Bronchial epithelial cell (primary cell): ENCODE measurements around the gene BRF1. TPM values are rescaled to one million over a fixed set of nuclear protein-coding genes. Genes with fewer than 3 reads are reported as not detected.
A peak's percentile ranks its signal among the peaks of the same experiment; 100 is the strongest.

Source experiments
- DNase-seq: peaks from one replicate; pipeline ENCODE4 v3.0.0-alpha.2; 2010; ENCODE audit warnings: low read depth
- FAIRE-seq: peaks from 2 replicates; lab custom pipeline; 2011; peaks lifted over from hg19 to GRCh38; lab: Jason Lieb, UNC
- H3K27me3 ChIP-seq: 2 replicates; pipeline ENCODE4 v1.5.1; 2011; ENCODE audit warnings: low read length; ENCODE audit not compliant: control insufficient read depth, insufficient read depth
- H3K36me3 ChIP-seq: 2 replicates; pipeline ENCODE4 v1.5.1; 2011; ENCODE audit warnings: low read length; ENCODE audit not compliant: control insufficient read depth, insufficient read depth
- H3K4me3 ChIP-seq: 2 replicates; pipeline ENCODE4 v1.5.1; 2011; ENCODE audit warnings: mild to moderate bottlenecking, low read depth, low read length, control low read depth
- CTCF ChIP-seq: IDR thresholded peaks from 2 replicates; pipeline ENCODE4 v1.5.1; 2011; ENCODE audit warnings: mild to moderate bottlenecking, moderate library complexity, low read length, control low read depth, inconsistent platforms; ENCODE audit not compliant: insufficient read depth, severe bottlenecking
- total RNA-seq: library from RNA; depleted of rRNA; stranded (reverse); fragments of >200 nt; gene quantifications from 2 replicates; pipeline ENCODE4 v1.2.1, GENCODE V29; 2014

BRF1 gene
- total RNA-seq, 1 donor from 2014 or later: 24.0 TPM

DNA sequence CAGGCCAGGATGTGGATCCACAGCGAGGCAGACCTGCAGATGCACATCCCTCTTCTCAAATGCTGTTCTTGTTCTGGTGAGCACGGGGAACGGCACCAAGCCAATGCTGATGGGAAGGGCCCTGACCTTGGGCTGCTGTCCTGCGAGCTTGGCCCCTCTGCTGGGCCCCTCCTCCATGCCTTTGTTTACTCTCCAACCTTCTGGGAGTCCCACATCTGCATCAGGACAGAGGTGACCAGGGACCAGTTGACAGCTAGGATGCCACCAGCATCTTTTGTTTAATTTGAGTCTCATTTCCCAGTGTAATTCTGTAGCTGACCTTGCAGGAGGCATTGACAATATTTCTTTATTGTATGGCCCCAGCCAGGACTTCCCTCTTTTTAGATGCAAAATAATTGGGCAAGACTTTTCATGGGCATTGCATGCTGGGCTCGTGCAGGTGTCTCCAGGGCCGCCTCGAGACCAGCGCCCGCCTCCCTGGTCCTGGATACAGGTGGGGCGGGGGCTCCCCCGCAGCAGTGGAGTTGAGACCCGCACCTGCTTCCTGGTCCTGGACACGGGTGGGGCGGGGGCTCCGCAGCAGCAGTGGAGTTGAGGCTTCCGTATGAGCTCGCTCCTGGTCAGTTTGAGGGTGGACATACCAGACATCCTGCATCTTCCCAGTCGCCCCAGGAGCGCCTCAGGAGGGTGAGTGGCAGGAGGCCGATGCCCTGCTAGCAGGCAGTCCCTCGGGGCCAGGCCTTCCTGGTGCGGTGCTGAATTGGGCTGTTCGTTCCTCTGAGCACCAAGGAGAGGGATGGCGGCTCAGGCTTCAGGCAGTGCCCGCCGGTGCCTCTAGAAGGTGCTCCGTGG is 25.1 kb upstream of the BRF1 start:
- no peak for TF ChIP-seq CTCF
- Histone ChIP-seq H3K36me3 (peaks cover 1% of the 10 kb centered on the region), H3K4me3 (no peak overlapping the region), H3K27me3 (no peaks in the 10 kb centered on the region)
- DNase-seq (no peak), FAIRE-seq (peak; percentile 73)

DNA sequence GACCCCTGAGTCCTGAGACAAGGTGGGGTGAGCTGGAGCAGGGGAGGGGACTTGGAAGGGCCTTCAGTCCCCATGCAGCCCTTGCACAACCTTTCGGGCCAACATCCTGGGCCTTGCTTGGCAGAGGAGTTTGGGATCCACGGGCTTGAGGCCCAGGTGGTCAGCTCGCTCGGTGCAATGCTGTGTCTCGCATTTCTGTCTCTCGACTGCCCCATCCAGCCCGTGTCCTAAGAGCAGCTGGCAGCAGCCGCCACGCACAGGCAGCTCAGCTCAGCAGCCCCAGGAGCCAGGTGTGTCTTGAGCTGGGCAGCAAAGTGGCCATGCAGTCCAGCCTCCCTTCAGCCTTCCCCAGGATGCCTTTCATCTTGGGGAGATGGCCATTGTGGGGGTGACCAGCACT is 24.5 kb upstream of the BRF1 start:
- DNase-seq (no peak), FAIRE-seq (no peak)
- Histone ChIP-seq H3K4me3 (no peak overlapping the region), H3K36me3 (peaks cover 1% of the 10 kb centered on the region), H3K27me3 (no peaks in the 10 kb centered on the region)
- TF ChIP-seq CTCF: no peak

GRCh38 chr14:105324871-105325270 is 24.1 kb upstream of the BRF1 start:
- H3K4me3 ChIP-seq: no peak overlapping the region
- peaks cover 1% of the 10 kb centered on the region for H3K36me3 ChIP-seq
- FAIRE-seq (no peak), DNase-seq (no peak)
- TF ChIP-seq CTCF: no peak
- no peaks in the 10 kb centered on the region for H3K27me3 ChIP-seq

DNA sequence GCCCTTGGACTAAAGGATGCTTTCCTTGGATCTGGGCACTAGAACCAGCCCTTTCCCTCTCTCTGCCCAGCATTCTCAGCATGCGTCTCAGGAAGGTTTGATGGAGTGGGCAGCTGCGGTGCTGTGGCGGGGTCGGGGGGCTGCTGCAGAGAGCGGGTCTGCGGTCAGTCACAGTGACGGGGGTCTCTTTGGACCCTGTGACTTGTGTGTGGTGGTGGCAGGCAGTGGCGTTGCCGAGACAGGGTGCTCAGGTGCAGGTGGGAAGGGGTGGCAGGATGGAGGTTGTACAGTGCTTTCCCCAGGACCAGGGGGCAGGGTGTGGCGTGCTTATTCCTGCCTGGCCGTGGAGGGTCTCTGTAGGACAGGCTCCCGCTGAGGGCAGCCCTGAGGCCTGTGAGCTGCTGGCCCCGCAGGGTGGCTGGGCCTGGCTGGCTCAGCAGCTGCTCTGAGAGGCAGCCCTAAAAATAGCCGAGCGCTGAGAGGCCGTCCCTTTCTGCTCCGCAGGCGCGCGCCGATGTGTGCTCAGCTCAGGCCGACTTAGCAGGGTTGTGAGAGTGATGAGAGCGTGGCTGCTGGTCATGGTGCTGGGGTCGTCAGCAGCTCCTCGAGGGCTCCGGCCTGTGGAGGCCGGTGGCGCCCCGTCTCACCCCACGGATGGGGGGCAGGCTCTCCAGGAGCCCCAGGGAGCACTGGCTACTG is 23.4 kb upstream of the BRF1 start:
- TF ChIP-seq CTCF: no peak
- H3K36me3 ChIP-seq: peaks cover 1% of the 10 kb centered on the region
- H3K27me3 ChIP-seq: no peaks in the 10 kb centered on the region
- FAIRE-seq (no peak), DNase-seq (no peak)
- no peak overlapping the region for H3K4me3 ChIP-seq

DNA sequence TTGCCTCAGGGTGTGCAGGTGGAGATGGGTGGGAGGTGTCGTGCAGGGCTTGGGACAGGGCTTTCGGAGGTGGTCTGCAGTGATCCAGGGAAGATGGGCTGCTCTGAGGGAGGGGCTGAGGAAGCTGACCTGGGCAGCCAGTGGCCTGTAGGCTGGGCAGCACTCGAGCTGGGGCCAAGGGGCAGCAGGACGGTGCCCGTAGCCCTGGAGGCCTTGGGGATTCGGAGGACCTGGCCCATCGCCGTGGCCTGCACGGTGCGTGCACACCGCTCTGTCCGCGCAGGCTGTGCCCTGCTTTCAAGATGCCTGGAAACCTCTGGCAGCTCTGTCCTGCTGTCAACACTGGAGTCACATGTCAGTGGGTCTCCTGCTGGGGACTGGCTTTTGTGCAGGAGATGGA is 22.9 kb upstream of the BRF1 start:
- H3K27me3 ChIP-seq: no peaks in the 10 kb centered on the region
- DNase-seq (no peak), FAIRE-seq (no peak)
- H3K36me3 ChIP-seq: peaks cover 1% of the 10 kb centered on the region
- no peak overlapping the region for H3K4me3 ChIP-seq
- no peak for TF ChIP-seq CTCF
